ENCODE results near the gene PIGN.

- TF ChIP-seq, protein P1, sequence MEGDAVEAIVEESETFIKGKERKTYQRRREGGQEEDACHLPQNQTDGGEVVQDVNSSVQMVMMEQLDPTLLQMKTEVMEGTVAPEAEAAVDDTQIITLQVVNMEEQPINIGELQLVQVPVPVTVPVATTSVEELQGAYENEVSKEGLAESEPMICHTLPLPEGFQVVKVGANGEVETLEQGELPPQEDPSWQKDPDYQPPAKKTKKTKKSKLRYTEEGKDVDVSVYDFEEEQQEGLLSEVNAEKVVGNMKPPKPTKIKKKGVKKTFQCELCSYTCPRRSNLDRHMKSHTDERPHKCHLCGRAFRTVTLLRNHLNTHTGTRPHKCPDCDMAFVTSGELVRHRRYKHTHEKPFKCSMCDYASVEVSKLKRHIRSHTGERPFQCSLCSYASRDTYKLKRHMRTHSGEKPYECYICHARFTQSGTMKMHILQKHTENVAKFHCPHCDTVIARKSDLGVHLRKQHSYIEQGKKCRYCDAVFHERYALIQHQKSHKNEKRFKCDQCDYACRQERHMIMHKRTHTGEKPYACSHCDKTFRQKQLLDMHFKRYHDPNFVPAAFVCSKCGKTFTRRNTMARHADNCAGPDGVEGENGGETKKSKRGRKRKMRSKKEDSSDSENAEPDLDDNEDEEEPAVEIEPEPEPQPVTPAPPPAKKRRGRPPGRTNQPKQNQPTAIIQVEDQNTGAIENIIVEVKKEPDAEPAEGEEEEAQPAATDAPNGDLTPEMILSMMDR (IDR thresholded peaks at IDR 0.05) = no peak
- TF ChIP-seq POLR2A (IDR thresholded peaks at IDR 0.05) = no peak
Observed at GRCh38 chr18:62164855-62165487, 21.9 kb downstream of the PIGN start.
